C4-2B (cell line): Measurements from ENCODE around the gene TRRAP.

ENCODE experiments used
- ZFX ChIP-seq: fragments of 450-650 bp; IDR thresholded peaks from 2 replicates; pipeline ENCODE4 v1.6.1; 2017
- TF ChIP-seq, protein P1 (sequence below): fragments of 450-650 bp; conservative IDR thresholded peaks from 2 replicates; pipeline ENCODE4 v1.5.1; 2017; ENCODE audit warnings: mild to moderate bottlenecking

GRCh38 chr7:99029466-99030435 lies 151.4 kb downstream of the TRRAP start:
- TF ChIP-seq, protein P1, sequence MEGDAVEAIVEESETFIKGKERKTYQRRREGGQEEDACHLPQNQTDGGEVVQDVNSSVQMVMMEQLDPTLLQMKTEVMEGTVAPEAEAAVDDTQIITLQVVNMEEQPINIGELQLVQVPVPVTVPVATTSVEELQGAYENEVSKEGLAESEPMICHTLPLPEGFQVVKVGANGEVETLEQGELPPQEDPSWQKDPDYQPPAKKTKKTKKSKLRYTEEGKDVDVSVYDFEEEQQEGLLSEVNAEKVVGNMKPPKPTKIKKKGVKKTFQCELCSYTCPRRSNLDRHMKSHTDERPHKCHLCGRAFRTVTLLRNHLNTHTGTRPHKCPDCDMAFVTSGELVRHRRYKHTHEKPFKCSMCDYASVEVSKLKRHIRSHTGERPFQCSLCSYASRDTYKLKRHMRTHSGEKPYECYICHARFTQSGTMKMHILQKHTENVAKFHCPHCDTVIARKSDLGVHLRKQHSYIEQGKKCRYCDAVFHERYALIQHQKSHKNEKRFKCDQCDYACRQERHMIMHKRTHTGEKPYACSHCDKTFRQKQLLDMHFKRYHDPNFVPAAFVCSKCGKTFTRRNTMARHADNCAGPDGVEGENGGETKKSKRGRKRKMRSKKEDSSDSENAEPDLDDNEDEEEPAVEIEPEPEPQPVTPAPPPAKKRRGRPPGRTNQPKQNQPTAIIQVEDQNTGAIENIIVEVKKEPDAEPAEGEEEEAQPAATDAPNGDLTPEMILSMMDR = no peak
- no peak for TF ChIP-seq ZFX
